Heart left ventricle (tissue), 16 donors: ENCODE measurements around the gene CEPT1. TPM values are rescaled to one million over a fixed set of nuclear protein-coding genes. Genes with fewer than 3 reads are reported as not detected.

Experiments used
- ATAC-seq, 4 donors: fragments of 200-7000 bp; cut with Tn5 transposase; one replicate each; pipeline ENCODE4 v1.9.1; 2020 to 2022; ENCODE audit warnings: moderate library complexity in 4 of 4, mild to moderate bottlenecking in 3 of 4, moderate number of reproducible peaks in 1 of 4
- DNase-seq, 5 donors: peaks; one replicate each; pipeline ENCODE4 v3.0.0-alpha.2; 2020
- H3K27ac ChIP-seq, 12 donors: fragments of 200-600 bp; sonication (generic) in 4 of 12; one replicate each; pipeline versions ENCODE4 v1.5.0 to v1.8.0; 2016 to 2022; ENCODE audit warnings: mild to moderate bottlenecking in 2 of 12
- H3K27me3 ChIP-seq, 9 donors: fragments of 200-600 bp; sonication (generic) in 2 of 9; one replicate each; pipeline versions ENCODE4 v1.5.1 to v1.8.0; 2016 to 2022; ENCODE audit warnings: mild to moderate bottlenecking in 3 of 9
- H3K36me3 ChIP-seq, 9 donors: fragments of 200-600 bp; sonication (generic) in 2 of 9; one replicate each; pipeline versions ENCODE4 v1.5.0 to v1.8.0; 2018 to 2022; ENCODE audit warnings: mild to moderate bottlenecking in 2 of 9
- H3K4me1 ChIP-seq, 12 donors: fragments of 200-600 bp; sonication (generic) in 4 of 12; one replicate each; pipeline versions ENCODE4 v1.5.0 to v1.8.0; 2016 to 2022; ENCODE audit warnings: mild to moderate bottlenecking in 3 of 12
- H3K4me3 ChIP-seq, 12 donors: fragments of 200-600 bp; sonication (generic) in 4 of 12; one replicate each; pipeline versions ENCODE4 v1.5.0 to v1.8.0; 2017 to 2022; ENCODE audit warnings: mild to moderate bottlenecking in 9 of 12, moderate library complexity in 4 of 12
- H3K9me3 ChIP-seq, 12 donors: fragments of 200-600 bp; sonication (generic) in 4 of 12; one replicate each; pipeline versions ENCODE4 v1.5.0 to v1.8.0; 2016 to 2022; ENCODE audit warnings: mild to moderate bottlenecking in 1 of 12
- CTCF ChIP-seq, 12 donors: fragments of 200-600 bp; sonication (generic) in 4 of 12; IDR thresholded peaks; one replicate each; pipeline versions ENCODE4 v1.5.0 to v1.8.0; 2018 to 2022; ENCODE audit warnings: antibody characterized with exemption in 12 of 12, mild to moderate bottlenecking in 5 of 12
- POLR2A ChIP-seq, 2 donors: fragments of 450-650 bp; IDR thresholded peaks; one replicate each; pipeline ENCODE4 v1.6.1; 2017; ENCODE audit warnings: antibody characterized with exemption in 2 of 2, mild to moderate bottlenecking in 2 of 2, moderate library complexity in 2 of 2
- WGBS, 4 donors: extraction: QIAGEN DNeasy Blood & Tissue Kit in 2 of 4; methylation state at CpG; one replicate each; pipeline versions ENCODE4 v1.1.5 to v1.1.7; 2013 to 2018; 5-methylcytosine and 5-hydroxymethylcytosine counted together
- intact Hi-C, 10 donors: fragments of 100-400 bp; cut with DNase I; formaldehyde crosslinking; loops; one replicate each; pipeline versions ENCODE4 v1.11.1 to v1.14.2; 2022
- polyA plus RNA-seq, 2 donors: library from polyadenylated mRNA; stranded (reverse); fragments of 200-250 nt; gene quantifications; one replicate each; pipeline ENCODE4 v1.2.3, GENCODE V29; 2013
- total RNA-seq, 9 donors: library from RNA; depleted of rRNA in 2 of 9; stranded (reverse); fragments of >200 nt in 2 of 9; fragmentation: NEBNext Ultra II Directional in 3 of 9; extraction: Animal tissue kit (Norgen Biotek cat#: 25700) in 3 of 9; gene quantifications; one replicate each; pipeline versions ENCODE4 v1.1.0 to v1.2.4, GENCODE V29; 2016 to 2023
- donor health status: ischemic (EF 13 %, LVEDD 7.1; RV severe dilation, severe dysfunction).
- donor health status: healthy with polysubstance abuse.
- donor health status: DM: no; HTN: yes; CAD: no.
- donor health status: DM: no; HTN: no; CAD: no.
- donor health status: ischemic (EF 25% LVEDD 6.9; RV normal size, moderate dysfunction).
- donor health status: ischemic (EF 25% LVEDD 5.7; RV mildly dilated, moderate dysfunction).
- donor health status: healthy.
- donor health status: DM: yes; HTN: yes; CAD: no.
- donor health status: ischemic (EF 35%, LVEDD 5.7; RV mildly dilated, moderate dysfunction).
- donor health status: nonischemic (EF 11% LVEDD 7.7; RV severe dilation, severe dysfunction).
- donor health status: DM: yes; HTN: yes; CAD: no.
- donor health status: PGD.
- donor health status: ischemic (EF 29% LVEDD 5.4; RV normal size, mild dysfunction).
- donor health status: nonischemic (EF 23%, LVEDD 6.1; RV moderate dilation, normal function).

Gene CEPT1
- total and polyA plus RNA-seq, 11 donors: 7.4 to 26.9 (median 11.6) TPM

GRCh38 chr1:111217183-111217910 lies 77.3 kb downstream of the CEPT1 start:
- Histone ChIP-seq H3K4me3 (no peak overlapping the region), H3K36me3 (no peaks in the 10 kb centered on the region), H3K4me1 (peaks cover 0 to 94% (median 0%) of the 10 kb centered on the region in 12 donors), H3K27me3 (no peaks in the 10 kb centered on the region), H3K27ac (peak overlapping the region in 1 of 12 donors; percentile 86), H3K9me3 (no peaks in the 10 kb centered on the region)
- TF ChIP-seq POLR2A (IDR thresholded peaks at IDR 0.05): no peak
- intact Hi-C loops: no loop called here
- WGBS, 4 donors: 74 to 76% (median 74%) methylated on average over 5 of the region's 5 CpGs
- no peak for ATAC-seq
- DNase-seq: no peak

- H3K27ac ChIP-seq: peak overlapping the region in 1 of 12 donors; percentile 76
- no peaks in the 10 kb centered on the region for H3K9me3 ChIP-seq
- H3K36me3 ChIP-seq: no peaks in the 10 kb centered on the region
- peaks cover 0 to 89% (median 0%) of the 10 kb centered on the region in 12 donors for H3K4me1 ChIP-seq
- no peak for TF ChIP-seq CTCF (IDR thresholded peaks at IDR 0.05)
- TF ChIP-seq POLR2A (IDR thresholded peaks at IDR 0.05): no peak
- intact Hi-C loops: no loop called here
- ATAC-seq: no peak
- WGBS, 4 donors: 87 to 90% (median 89%) methylated on average over 8 of the region's 8 CpGs
- DNase-seq: no peak
- H3K27me3 ChIP-seq: no peaks in the 10 kb centered on the region
- H3K4me3 ChIP-seq: no peak overlapping the region
These were observed 78.9 kb downstream of the CEPT1 start for GRCh38 chr1:111218701-111219556.

- WGBS, 4 donors: 48 to 62% (median 54%) methylated on average over 5 of the region's 5 CpGs
- Histone ChIP-seq H3K4me3 (no peak overlapping the region), H3K27ac (peak overlapping the region in 1 of 12 donors; percentile 76), H3K9me3 (no peaks in the 10 kb centered on the region), H3K27me3 (no peaks in the 10 kb centered on the region), H3K4me1 (peaks cover 0 to 81% (median 0%) of the 10 kb centered on the region in 12 donors), H3K36me3 (no peaks in the 10 kb centered on the region)
- ATAC-seq (peak in 2 of 4 donors; percentile 32 to 40), DNase-seq (no peak)
- intact Hi-C loops: loop anchor here in 9 of 10 donors (5.0 to 10.0 kb wide), 8 partner anchors 113 to 555 kb away; no protein-coding TSS in a partner anchor
- TF ChIP-seq CTCF (IDR thresholded peaks at IDR 0.05): no peak
- TF ChIP-seq POLR2A (IDR thresholded peaks at IDR 0.05): no peak
These were observed 79.7 kb downstream of the CEPT1 start for GRCh38 chr1:111219557-111220286.

- H3K4me3 ChIP-seq: no peak overlapping the region
- peaks cover 0 to 77% (median 0%) of the 10 kb centered on the region in 12 donors for H3K4me1 ChIP-seq
- intact Hi-C loops: loop anchor here in 9 of 10 donors (5.0 to 10.0 kb wide), 8 partner anchors 112 to 554 kb away; no protein-coding TSS in a partner anchor
- H3K9me3 ChIP-seq: no peaks in the 10 kb centered on the region
- peak overlapping the region in 1 of 12 donors; percentile 76 for H3K27ac ChIP-seq
- no peaks in the 10 kb centered on the region for H3K27me3 ChIP-seq
- 90 to 94% (median 92%) methylated on average over 6 of the region's 6 CpGs for WGBS, 4 donors
- TF ChIP-seq POLR2A (IDR thresholded peaks at IDR 0.05): no peak
- no peaks in the 10 kb centered on the region for H3K36me3 ChIP-seq
- DNase-seq (no peak), ATAC-seq (no peak)
These were observed 80.4 kb downstream of the CEPT1 start for GRCh38 chr1:111220302-111220890.
